ENCODE data around the gene SLC4A11.

SLC4A11 gene

GRCh38 chr20:3246682-3247081, 7.7 kb upstream of the SLC4A11 start:
- DNase-seq (ENCODE audit: low read depth in 2 of 2) = no peak

- no peak for DNase-seq (ENCODE audit: low read depth in 2 of 2)
Observed at GRCh38 chr20:3245711-3246110, 6.7 kb upstream of the SLC4A11 start.

- no peak for DNase-seq (ENCODE audit: low read depth in 2 of 2)
Observed at GRCh38 chr20:3245156-3245555, 6.2 kb upstream of the SLC4A11 start.

- no peak for DNase-seq (ENCODE audit: low read depth in 2 of 2)
Observed at GRCh38 chr20:3244613-3245012, 5.6 kb upstream of the SLC4A11 start.

GRCh38 chr20:3243718-3244358, 4.8 kb upstream of the SLC4A11 start:
- DNase-seq (ENCODE audit: low read depth in 2 of 2) = no peak

- DNase-seq (ENCODE audit: low read depth in 2 of 2) = no peak
Observed at GRCh38 chr20:3242172-3242692, 3.2 kb upstream of the SLC4A11 start.

GRCh38 chr20:3240776-3241363, 1.9 kb upstream of the SLC4A11 start:
- no peak for DNase-seq (ENCODE audit: low read depth in 2 of 2)

- DNase-seq (ENCODE audit: low read depth in 2 of 2) = no peak
Observed at GRCh38 chr20:3239867-3240775, 1.1 kb upstream of the SLC4A11 start.

GRCh38 chr20:3238616-3239025, 369 bp downstream of the SLC4A11 start:
- DNase-seq (ENCODE audit: low read depth in 2 of 2) = peak; percentile 38 to 40

GRCh38 chr20:3237958-3238615, 903 bp downstream of the SLC4A11 start:
- no peak for DNase-seq (ENCODE audit: low read depth in 2 of 2)

GRCh38 chr20:3237011-3237957, 1.7 kb downstream of the SLC4A11 start:
- DNase-seq (ENCODE audit: low read depth in 2 of 2) = no peak

GRCh38 chr20:3235666-3236324, 3.2 kb downstream of the SLC4A11 start:
- no peak for DNase-seq (ENCODE audit: low read depth in 2 of 2)

- no peak for DNase-seq (ENCODE audit: low read depth in 2 of 2)
Observed at GRCh38 chr20:3233991-3234498, 4.9 kb downstream of the SLC4A11 start.

GRCh38 chr20:3233131-3233990, 5.6 kb downstream of the SLC4A11 start:
- no peak for DNase-seq (ENCODE audit: low read depth in 2 of 2)

GRCh38 chr20:3231889-3232588, 7.0 kb downstream of the SLC4A11 start:
- DNase-seq (ENCODE audit: low read depth in 2 of 2) = no peak

- no peak for DNase-seq (ENCODE audit: low read depth in 2 of 2)
Observed at GRCh38 chr20:3231116-3231515, 7.9 kb downstream of the SLC4A11 start.

GRCh38 chr20:3229798-3230197, 9.2 kb downstream of the SLC4A11 start:
- DNase-seq (ENCODE audit: low read depth in 2 of 2) = no peak

GRCh38 chr20:3229158-3229557, 9.8 kb downstream of the SLC4A11 start:
- DNase-seq (ENCODE audit: low read depth in 2 of 2) = no peak

GRCh38 chr20:3228750-3229032, 10.3 kb downstream of the SLC4A11 start:
- no peak for DNase-seq (ENCODE audit: low read depth in 2 of 2)
